Measurements from ENCODE around the gene MPHOSPH9. TPM values are rescaled to one million over a fixed set of nuclear protein-coding genes. Genes with fewer than 3 reads are reported as not detected.

Gene MPHOSPH9
- total and polyA plus RNA-seq, 2 of the 13 experiments (the other 11 are each of a cell fraction or from before 2014, with no cell fraction given): 20.3 to 63.4 TPM

GRCh38 chr12:123127182-123127495 lies 105.8 kb downstream of the MPHOSPH9 start:
- H3K4me3 ChIP-seq (replicated peaks in 1 of 3; ENCODE audit: insufficient read depth in 1 of 3, low read depth in 2 of 3, low read length in 3 of 3): no peak overlapping the region
- H3K9me3 ChIP-seq (ENCODE audit: low read length): no peaks in the 10 kb centered on the region
- peaks cover 4% of the 10 kb centered on the region for H3K79me2 ChIP-seq (ENCODE audit: insufficient read depth, low read length)
- no peaks in the 10 kb centered on the region for H3K36me3 ChIP-seq (replicated peaks in 1 of 2; ENCODE audit: control insufficient read depth in 1 of 2, insufficient read depth in 2 of 2, low read length in 2 of 2)
- in situ Hi-C loops (cut with HindIII; ENCODE audit: extremely low pct_ligation_motif_present, low pct_unique_long_range_greater_than_20kb) (no loop called here), intact Hi-C loops (cut with micrococcal nuclease; ENCODE audit: unreplicated experiment) (no loop called here)
- H2AFZ ChIP-seq (ENCODE audit: low read length): no peak overlapping the region
- FAIRE-seq (no peak), ATAC-seq (no peak), DNase-seq (ENCODE audit: low spot score) (no peak)
- H3K4me1 ChIP-seq (ENCODE audit: insufficient read depth, low read length): peaks cover 26% of the 10 kb centered on the region
- BruUV-seq (replicated peaks): no TSS peak
- peak overlapping the region; percentile 43 for H3K27ac ChIP-seq (ENCODE audit: extremely low read length, insufficient read depth, low read length)
- no peak for TF ChIP-seq CREB1 (IDR thresholded peaks at IDR 0.05)
- TF ChIP-seq CREB1 (CRISPR knock-in tag; IDR thresholded peaks at IDR 0.05): no peak
- no peak for TF ChIP-seq SRSF4 (IDR thresholded peaks at IDR 0.05; ENCODE audit: low read depth, low read length, poor library complexity, severe bottlenecking)
- TF ChIP-seq HDAC2 (CRISPR knock-in tag; IDR thresholded peaks at IDR 0.05): no peak
- no peak for TF ChIP-seq ZNF562 (CRISPR knock-in tag; IDR thresholded peaks at IDR 0.05; ENCODE audit: borderline replicate concordance)
- TF ChIP-seq CBX5 (CRISPR knock-in tag; IDR thresholded peaks at IDR 0.05; ENCODE audit: borderline replicate concordance): no peak
- TF ChIP-seq, protein P1, sequence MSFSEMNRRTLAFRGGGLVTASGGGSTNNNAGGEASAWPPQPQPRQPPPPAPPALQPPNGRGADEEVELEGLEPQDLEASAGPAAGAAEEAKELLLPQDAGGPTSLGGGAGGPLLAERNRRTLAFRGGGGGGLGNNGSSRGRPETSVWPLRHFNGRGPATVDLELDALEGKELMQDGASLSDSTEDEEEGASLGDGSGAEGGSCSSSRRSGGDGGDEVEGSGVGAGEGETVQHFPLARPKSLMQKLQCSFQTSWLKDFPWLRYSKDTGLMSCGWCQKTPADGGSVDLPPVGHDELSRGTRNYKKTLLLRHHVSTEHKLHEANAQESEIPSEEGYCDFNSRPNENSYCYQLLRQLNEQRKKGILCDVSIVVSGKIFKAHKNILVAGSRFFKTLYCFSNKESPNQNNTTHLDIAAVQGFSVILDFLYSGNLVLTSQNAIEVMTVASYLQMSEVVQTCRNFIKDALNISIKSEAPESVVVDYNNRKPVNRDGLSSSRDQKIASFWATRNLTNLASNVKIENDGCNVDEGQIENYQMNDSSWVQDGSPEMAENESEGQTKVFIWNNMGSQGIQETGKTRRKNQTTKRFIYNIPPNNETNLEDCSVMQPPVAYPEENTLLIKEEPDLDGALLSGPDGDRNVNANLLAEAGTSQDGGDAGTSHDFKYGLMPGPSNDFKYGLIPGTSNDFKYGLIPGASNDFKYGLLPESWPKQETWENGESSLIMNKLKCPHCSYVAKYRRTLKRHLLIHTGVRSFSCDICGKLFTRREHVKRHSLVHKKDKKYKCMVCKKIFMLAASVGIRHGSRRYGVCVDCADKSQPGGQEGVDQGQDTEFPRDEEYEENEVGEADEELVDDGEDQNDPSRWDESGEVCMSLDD (CRISPR knock-in tag; IDR thresholded peaks at IDR 0.05; ENCODE audit: borderline replicate concordance): no peak
- TF ChIP-seq ZNF567 (CRISPR knock-in tag; IDR thresholded peaks at IDR 0.05; ENCODE audit: borderline replicate concordance): no peak
- no peak for TF ChIP-seq RFX3 (CRISPR knock-in tag; IDR thresholded peaks at IDR 0.05)
- no peak for TF ChIP-seq ZNF747 (CRISPR knock-in tag; IDR thresholded peaks at IDR 0.05; ENCODE audit: borderline replicate concordance)
- ChIA-PET POLR2A (interaction anchor here (1.1 to 1.7 kb wide), 4 partner anchors 14 to 106 kb away, joined by 4 to 19 read pairs (median 6); partner anchors contain the start of genes MPHOSPH9 and MTRFR), CTCF (ENCODE audit: low intra/inter-chr PET ratio, low total read pairs) (no interaction called here)
- WGBS (ENCODE audit: low lambda C conversion rate): 88% methylated on average over 5 of the region's 6 CpGs
- H4K20me1 ChIP-seq (ENCODE audit: insufficient read depth, low read length): no peaks in the 10 kb centered on the region
- H3K9ac ChIP-seq (ENCODE audit: insufficient read depth, low read depth, low read length): no peak overlapping the region
- H3K4me2 ChIP-seq (ENCODE audit: low read depth, low read length): no peak overlapping the region
- H3K27me3 ChIP-seq (ENCODE audit: control insufficient read depth in 1 of 2, insufficient read depth in 2 of 2, low read length in 2 of 2): no peaks in the 10 kb centered on the region
